Astrocyte of the cerebellum (primary cell): Measurements from ENCODE around the gene FAM111A.
A peak's percentile ranks its signal among the peaks of the same experiment; 100 is the strongest.

Experiments used
- DNase-seq: peaks from one replicate; pipeline ENCODE4 v3.0.0-alpha.2; 2011; ENCODE audit warnings: low read depth
- H3K4me3 ChIP-seq: 2 replicates; pipeline ENCODE4 v1.5.1; 2011; ENCODE audit warnings: mild to moderate bottlenecking, low read depth, low read length, moderate library complexity
- CTCF ChIP-seq: IDR thresholded peaks from 2 replicates; pipeline ENCODE4 v1.5.1; 2012; ENCODE audit warnings: low read length, low read depth, moderate library complexity, mild to moderate bottlenecking; ENCODE audit errors: missing control alignments
- in situ Hi-C: cut with HindIII; loops from 2 replicates; pipeline ENCODE4 v1.10.0; 2017; ENCODE audit warnings: low sequenced_read_pairs

FAM111A gene

GRCh38 chr11:59144096-59144495 lies 1.4 kb downstream of the FAM111A start:
- TF ChIP-seq CTCF, result no peak
- in situ Hi-C loops, result no loop called here
- DNase-seq, result no peak
- peak overlapping the region; percentile 47 for H3K4me3 ChIP-seq

- TF ChIP-seq CTCF, result peak; percentile 9
- in situ Hi-C loops, result no loop called here
- DNase-seq, result peak; percentile 68
- H3K4me3 ChIP-seq, result peak overlapping the region; percentile 47
These were observed 2.1 kb downstream of the FAM111A start for GRCh38 chr11:59144579-59145345.

GRCh38 chr11:59145534-59145933 lies 2.9 kb downstream of the FAM111A start:
- DNase-seq, result no peak
- in situ Hi-C loops, result no loop called here
- peak overlapping the region; percentile 47 for H3K4me3 ChIP-seq
- no peak for TF ChIP-seq CTCF

GRCh38 chr11:59151761-59152160 lies 9.1 kb downstream of the FAM111A start:
- TF ChIP-seq CTCF, result no peak
- H3K4me3 ChIP-seq, result no peak overlapping the region
- DNase-seq, result no peak
- in situ Hi-C loops, result no loop called here

GRCh38 chr11:59152312-59152951 lies 9.8 kb downstream of the FAM111A start:
- in situ Hi-C loops, result no loop called here
- TF ChIP-seq CTCF, result no peak

GRCh38 chr11:59154610-59155009 lies 12.0 kb downstream of the FAM111A start:
- in situ Hi-C loops, result no loop called here
- TF ChIP-seq CTCF, result no peak
- H3K4me3 ChIP-seq, result no peak overlapping the region
- no peak for DNase-seq

More at GRCh38 chr11:59152312-59152951, 9.8 kb downstream of the FAM111A start:
- no peak for DNase-seq
- no peak overlapping the region for H3K4me3 ChIP-seq
